ENCODE data around the gene GGTLC2. TPM values are rescaled to one million over a fixed set of nuclear protein-coding genes. Genes with fewer than 3 reads are reported as not detected.
"Not testable (repeated sequence)": the region's sequence is repeated elsewhere in the genome, so short reads cannot be mapped to it uniquely, and the experiment has no call there.

The GGTLC2 gene
- total and polyA plus RNA-seq, 9 donors = not detected

- DNase-seq = not testable (repeated sequence)
- 85% methylated on average over 8 of the region's 14 CpGs for WGBS (ENCODE audit: insufficient coverage)
These were observed 10.9 kb upstream of the GGTLC2 start for GRCh38 chr22:22633533-22633932.

DNA sequence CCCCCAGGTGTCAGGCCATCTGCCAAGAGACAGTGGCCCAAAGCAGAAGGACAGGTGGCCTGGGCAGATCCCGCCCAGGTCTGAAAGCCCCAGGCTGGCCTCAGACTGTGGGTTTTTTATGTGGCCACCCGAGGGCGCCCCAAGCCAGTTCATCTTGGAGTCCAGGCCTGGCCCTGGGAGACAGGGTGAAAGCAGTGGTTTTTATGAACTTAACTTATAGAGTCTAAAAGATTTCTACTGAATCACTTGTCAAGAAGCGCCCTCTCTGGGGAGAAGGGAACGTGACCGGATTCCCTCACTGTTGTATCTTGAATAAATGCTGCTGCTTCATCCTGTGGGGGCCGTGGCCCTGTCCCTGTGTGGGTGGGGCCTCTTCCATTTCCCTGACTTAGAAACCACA lies 8.2 kb upstream of the GGTLC2 start:
- not testable (repeated sequence) for H3K36me3 ChIP-seq (ENCODE audit: control insufficient read depth, insufficient read depth, low read length); H3K4me1 ChIP-seq (ENCODE audit: control insufficient read depth, insufficient read depth, low read length); H3K4me3 ChIP-seq (ENCODE audit: low read length); H3K9me3 ChIP-seq (replicated peaks; ENCODE audit: control insufficient read depth, low read depth, low read length); H3K27me3 ChIP-seq (ENCODE audit: control insufficient read depth, insufficient read depth, low read length); DNase-seq; H3K27ac ChIP-seq (ENCODE audit: low read length)
- WGBS (ENCODE audit: insufficient coverage) = no CpG with 5 or more reads among the region's 7 CpGs

More at GRCh38 chr22:22633533-22633932, 10.9 kb upstream of the GGTLC2 start:
- H3K27me3 ChIP-seq (ENCODE audit: control insufficient read depth, insufficient read depth, low read length); H3K4me3 ChIP-seq (ENCODE audit: low read length); H3K36me3 ChIP-seq (ENCODE audit: control insufficient read depth, insufficient read depth, low read length); H3K9me3 ChIP-seq (replicated peaks; ENCODE audit: control insufficient read depth, low read depth, low read length); H3K4me1 ChIP-seq (ENCODE audit: control insufficient read depth, insufficient read depth, low read length); H3K27ac ChIP-seq (ENCODE audit: low read length): not testable (repeated sequence)

- WGBS (ENCODE audit: insufficient coverage) = no CpG with 5 or more reads among the region's 17 CpGs
- not testable (repeated sequence) for DNase-seq
These were observed 6.1 kb upstream of the GGTLC2 start for GRCh38 chr22:22638313-22638712.

GRCh38 chr22:22642255-22642654 lies 2.2 kb upstream of the GGTLC2 start:
- 100% methylated on average over 1 of the region's 10 CpGs for WGBS (ENCODE audit: insufficient coverage)
- not testable (repeated sequence) for H3K4me3 ChIP-seq (ENCODE audit: low read length); H3K27me3 ChIP-seq (ENCODE audit: control insufficient read depth, insufficient read depth, low read length); DNase-seq; H3K36me3 ChIP-seq (ENCODE audit: control insufficient read depth, insufficient read depth, low read length); H3K4me1 ChIP-seq (ENCODE audit: control insufficient read depth, insufficient read depth, low read length); H3K9me3 ChIP-seq (replicated peaks; ENCODE audit: control insufficient read depth, low read depth, low read length); H3K27ac ChIP-seq (ENCODE audit: low read length)

More at GRCh38 chr22:22638313-22638712, 6.1 kb upstream of the GGTLC2 start:
- not testable (repeated sequence) for H3K36me3 ChIP-seq (ENCODE audit: control insufficient read depth, insufficient read depth, low read length); H3K4me3 ChIP-seq (ENCODE audit: low read length); H3K9me3 ChIP-seq (replicated peaks; ENCODE audit: control insufficient read depth, low read depth, low read length); H3K27me3 ChIP-seq (ENCODE audit: control insufficient read depth, insufficient read depth, low read length); H3K27ac ChIP-seq (ENCODE audit: low read length); H3K4me1 ChIP-seq (ENCODE audit: control insufficient read depth, insufficient read depth, low read length)

DNA sequence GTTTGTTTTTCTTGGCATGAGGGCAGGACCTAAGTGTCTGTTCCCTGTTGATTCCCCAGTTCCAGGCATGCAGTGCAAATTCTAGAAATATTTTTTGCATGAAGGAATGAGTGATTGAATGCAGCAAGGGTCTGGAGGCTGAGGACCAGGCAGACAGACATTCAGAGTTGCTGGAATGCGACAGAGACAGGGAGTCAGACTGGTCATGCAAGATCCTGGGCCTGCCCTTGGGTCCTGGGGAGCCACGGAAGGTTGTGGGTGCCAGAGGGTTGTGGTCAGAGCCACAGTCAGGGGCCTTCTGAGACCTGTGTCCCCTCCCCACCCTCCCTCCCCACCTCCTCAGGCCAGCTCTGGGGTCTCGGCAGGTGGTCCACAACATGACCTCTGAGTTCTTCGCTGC lies 1.6 kb downstream of the GGTLC2 start:
- DNase-seq; H3K36me3 ChIP-seq (ENCODE audit: control insufficient read depth, insufficient read depth, low read length); H3K27me3 ChIP-seq (ENCODE audit: control insufficient read depth, insufficient read depth, low read length); H3K4me1 ChIP-seq (ENCODE audit: control insufficient read depth, insufficient read depth, low read length); H3K4me3 ChIP-seq (ENCODE audit: low read length); H3K9me3 ChIP-seq (replicated peaks; ENCODE audit: control insufficient read depth, low read depth, low read length); H3K27ac ChIP-seq (ENCODE audit: low read length): not testable (repeated sequence)
- no CpG with 5 or more reads among the region's 4 CpGs for WGBS (ENCODE audit: insufficient coverage)

GRCh38 chr22:22647952-22648351 lies 3.5 kb downstream of the GGTLC2 start:
- H3K36me3 ChIP-seq (ENCODE audit: control insufficient read depth, insufficient read depth, low read length); H3K9me3 ChIP-seq (replicated peaks; ENCODE audit: control insufficient read depth, low read depth, low read length); H3K27ac ChIP-seq (ENCODE audit: low read length); H3K27me3 ChIP-seq (ENCODE audit: control insufficient read depth, insufficient read depth, low read length); DNase-seq; H3K4me3 ChIP-seq (ENCODE audit: low read length): not testable (repeated sequence)
- peaks cover 12% of the 10 kb centered on the region for H3K4me1 ChIP-seq (ENCODE audit: control insufficient read depth, insufficient read depth, low read length)
- whole genome bisulfite sequencing (ENCODE audit: insufficient coverage) = no CpG with 5 or more reads among the region's 12 CpGs

DNA sequence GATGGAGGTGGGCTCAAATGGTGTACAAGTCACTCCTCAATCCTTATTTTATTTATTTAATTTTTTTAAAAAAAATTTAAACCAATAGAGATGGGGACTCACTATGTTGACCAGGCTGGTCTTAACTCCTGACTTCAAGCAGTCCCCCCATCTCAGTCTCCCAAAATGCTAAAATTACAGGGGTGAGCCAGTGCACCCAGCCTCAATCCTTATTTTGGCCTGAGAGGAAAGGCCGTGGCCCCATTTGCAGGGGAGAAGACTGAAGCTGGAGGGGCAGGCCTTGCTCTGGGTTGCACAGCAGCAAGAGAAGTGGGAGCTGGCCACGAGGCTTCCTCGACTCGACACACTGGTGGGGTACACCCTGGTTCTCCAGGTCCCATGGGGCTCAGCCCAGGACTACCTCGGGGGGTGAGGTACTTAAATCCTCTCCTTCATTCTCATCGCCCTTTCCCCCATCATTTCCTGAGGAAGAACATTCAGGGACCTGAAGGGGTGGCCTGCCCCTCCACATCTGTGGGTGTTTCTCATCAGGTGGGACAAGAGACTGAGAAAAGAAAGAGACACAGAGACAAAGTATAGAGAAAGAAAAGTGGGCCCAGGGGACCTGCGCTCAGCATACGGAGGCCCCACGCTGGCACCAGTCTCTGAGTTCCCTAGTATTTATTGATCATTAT lies 4.6 kb downstream of the GGTLC2 start:
- DNase-seq; H3K27me3 ChIP-seq (ENCODE audit: control insufficient read depth, insufficient read depth, low read length); H3K9me3 ChIP-seq (replicated peaks; ENCODE audit: control insufficient read depth, low read depth, low read length); H3K4me3 ChIP-seq (ENCODE audit: low read length); H3K36me3 ChIP-seq (ENCODE audit: control insufficient read depth, insufficient read depth, low read length); H3K27ac ChIP-seq (ENCODE audit: low read length): not testable (repeated sequence)
- WGBS (ENCODE audit: insufficient coverage) = 83% methylated on average over 2 of the region's 9 CpGs
- H3K4me1 ChIP-seq (ENCODE audit: control insufficient read depth, insufficient read depth, low read length) = peaks cover 12% of the 10 kb centered on the region

DNA sequence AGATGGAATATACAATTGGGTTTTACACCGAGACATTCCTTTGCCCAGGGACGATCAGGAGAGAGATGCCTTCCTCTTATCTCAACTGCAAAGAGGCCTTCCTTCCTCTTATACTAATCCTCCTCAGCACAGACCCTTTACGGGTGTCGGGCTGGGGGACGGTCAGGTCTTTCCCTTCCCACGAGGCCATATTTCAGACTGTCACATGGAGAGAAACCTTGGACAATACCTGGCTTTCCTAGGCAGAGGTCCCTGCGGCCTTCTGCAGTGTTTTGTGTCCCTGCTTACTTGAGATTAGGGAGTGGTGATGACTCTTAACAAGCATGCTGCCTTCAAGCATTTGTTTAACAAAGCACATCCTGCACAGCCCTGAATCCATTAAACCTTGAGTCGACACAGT lies 5.3 kb downstream of the GGTLC2 start:
- not testable (repeated sequence) for H3K4me3 ChIP-seq (ENCODE audit: low read length); H3K9me3 ChIP-seq (replicated peaks; ENCODE audit: control insufficient read depth, low read depth, low read length); H3K27me3 ChIP-seq (ENCODE audit: control insufficient read depth, insufficient read depth, low read length); H3K36me3 ChIP-seq (ENCODE audit: control insufficient read depth, insufficient read depth, low read length); H3K27ac ChIP-seq (ENCODE audit: low read length); DNase-seq
- H3K4me1 ChIP-seq (ENCODE audit: control insufficient read depth, insufficient read depth, low read length) = peaks cover 12% of the 10 kb centered on the region
- WGBS (ENCODE audit: insufficient coverage) = 70% methylated on average over 2 of the region's 8 CpGs

DNA sequence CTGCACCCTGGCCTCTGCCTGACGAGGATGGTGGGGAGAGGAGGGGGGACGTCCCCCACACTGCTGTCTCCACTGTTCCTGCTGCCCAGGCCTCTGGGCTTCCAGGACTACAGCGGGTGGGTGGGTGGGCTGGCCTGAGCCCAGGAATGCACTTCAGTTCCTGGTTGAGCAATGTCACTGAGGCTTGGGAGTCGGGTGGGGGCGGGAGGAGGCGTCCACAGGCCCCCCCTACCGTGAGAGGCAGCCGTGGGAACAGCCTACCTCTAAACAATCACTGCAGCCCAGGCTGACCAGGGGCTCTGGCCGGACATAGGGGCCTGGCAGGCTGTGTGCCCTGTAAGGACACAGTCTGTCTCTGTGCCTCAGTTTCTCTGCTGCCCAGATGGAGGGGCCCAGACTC lies 6.0 kb downstream of the GGTLC2 start:
- peaks cover 12% of the 10 kb centered on the region for H3K4me1 ChIP-seq (ENCODE audit: control insufficient read depth, insufficient read depth, low read length)
- H3K27me3 ChIP-seq (ENCODE audit: control insufficient read depth, insufficient read depth, low read length); H3K4me3 ChIP-seq (ENCODE audit: low read length); H3K9me3 ChIP-seq (replicated peaks; ENCODE audit: control insufficient read depth, low read depth, low read length); DNase-seq; H3K27ac ChIP-seq (ENCODE audit: low read length); H3K36me3 ChIP-seq (ENCODE audit: control insufficient read depth, insufficient read depth, low read length): not testable (repeated sequence)
- no CpG with 5 or more reads among the region's 9 CpGs for WGBS (ENCODE audit: insufficient coverage)

DNA sequence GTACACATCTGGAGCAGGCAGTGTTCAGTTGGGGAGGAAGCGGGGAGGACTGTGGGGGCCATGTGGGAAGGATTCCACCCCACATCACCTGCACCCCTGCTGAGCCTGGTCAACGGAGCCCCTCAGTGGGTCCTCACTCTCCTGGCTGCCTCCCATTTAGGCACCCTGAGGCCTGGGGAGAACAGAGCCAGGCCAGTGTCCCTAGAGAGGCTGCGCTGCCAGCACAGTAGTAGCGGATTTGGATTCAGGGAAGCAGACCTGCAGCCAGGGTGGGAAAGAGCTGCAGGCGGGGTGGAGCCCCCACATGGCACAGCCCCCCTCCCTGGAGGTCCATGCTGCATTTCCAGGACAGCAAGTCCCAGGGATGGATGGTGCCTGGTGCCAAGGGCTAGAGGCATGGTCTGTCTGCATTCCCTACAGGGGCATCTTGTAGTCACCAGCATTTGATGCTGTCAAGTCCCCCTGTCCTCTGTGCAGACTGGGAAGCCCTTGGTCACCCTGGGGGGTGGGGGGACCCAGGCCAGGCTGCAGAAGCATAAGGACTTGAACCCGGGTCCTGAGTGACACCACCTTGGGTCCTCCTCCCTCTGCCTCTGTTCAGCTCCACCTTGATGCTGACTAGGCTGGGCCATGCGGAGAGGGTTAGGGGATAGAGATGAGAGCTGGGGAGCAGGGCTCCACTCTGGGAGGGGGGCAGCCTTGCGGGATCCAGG lies 6.5 kb downstream of the GGTLC2 start:
- H3K36me3 ChIP-seq (ENCODE audit: control insufficient read depth, insufficient read depth, low read length); DNase-seq; H3K9me3 ChIP-seq (replicated peaks; ENCODE audit: control insufficient read depth, low read depth, low read length); H3K27me3 ChIP-seq (ENCODE audit: control insufficient read depth, insufficient read depth, low read length); H3K27ac ChIP-seq (ENCODE audit: low read length); H3K4me3 ChIP-seq (ENCODE audit: low read length): not testable (repeated sequence)
- whole genome bisulfite sequencing (ENCODE audit: insufficient coverage) = 41% methylated on average over 2 of the region's 8 CpGs
- peaks cover 12% of the 10 kb centered on the region for H3K4me1 ChIP-seq (ENCODE audit: control insufficient read depth, insufficient read depth, low read length)
